Cardiac muscle cell (in vitro differentiated cells and primary cell): ENCODE data around the gene MAP1LC3B. TPM values are rescaled to one million over a fixed set of nuclear protein-coding genes. Genes with fewer than 3 reads are reported as not detected.

Source experiments
- DNase-seq, 2 donors: peaks; one replicate each; pipeline versions ENCODE4 v3.0.0 to v3.0.0-alpha.2; 2010 to 2017; ENCODE audit warnings: low read depth in 1 of 2, low spot score in 1 of 2
- H3K27ac ChIP-seq: fragments of 200-600 bp; sonication (generic); 2 replicates; pipeline ENCODE4 v1.5.1; 2016
- H3K27me3 ChIP-seq: fragments of 200-600 bp; sonication (generic); 2 replicates; pipeline ENCODE4 v1.6.0; 2016; ENCODE audit warnings: control low read depth
- H3K36me3 ChIP-seq: fragments of 200-600 bp; sonication (generic); 2 replicates; pipeline ENCODE4 v1.5.1; 2016; ENCODE audit warnings: control low read depth
- H3K4me1 ChIP-seq: fragments of 200-600 bp; sonication (generic); 2 replicates; pipeline ENCODE4 v1.8.1; 2017; ENCODE audit warnings: low read depth, mild to moderate bottlenecking, mixed run types
- H3K4me3 ChIP-seq: fragments of 200-600 bp; sonication (generic); 2 replicates; pipeline ENCODE4 v1.5.1; 2016; ENCODE audit warnings: mild to moderate bottlenecking
- H3K9me3 ChIP-seq: fragments of 200-600 bp; sonication (generic); 2 replicates; pipeline ENCODE4 v1.5.1; 2017; ENCODE audit warnings: low read depth, mild to moderate bottlenecking, control low read depth
- polyA plus RNA-seq: library from polyadenylated mRNA; unstranded; fragments of >200 nt; fragmentation: Nextera tagmentation; extraction: Ambion mirVana; gene quantifications from 2 replicates; pipeline ENCODE4 v1.2.1, GENCODE V29; 2016
- total RNA-seq: library from RNA; depleted of rRNA; stranded (reverse); fragments of >200 nt; gene quantifications from 2 replicates; pipeline ENCODE4 v1.2.3, GENCODE V29; 2016
- TF ChIP-seq, protein P1 (sequence below): IDR thresholded peaks from 2 replicates; pipeline ENCODE4 v1.5.1; 2012; ENCODE audit warnings: low read depth, mild to moderate bottlenecking, low read length

MAP1LC3B gene
- total and polyA plus RNA-seq, 2 experiments from 2014 or later: 37.7 to 164 TPM

DNA sequence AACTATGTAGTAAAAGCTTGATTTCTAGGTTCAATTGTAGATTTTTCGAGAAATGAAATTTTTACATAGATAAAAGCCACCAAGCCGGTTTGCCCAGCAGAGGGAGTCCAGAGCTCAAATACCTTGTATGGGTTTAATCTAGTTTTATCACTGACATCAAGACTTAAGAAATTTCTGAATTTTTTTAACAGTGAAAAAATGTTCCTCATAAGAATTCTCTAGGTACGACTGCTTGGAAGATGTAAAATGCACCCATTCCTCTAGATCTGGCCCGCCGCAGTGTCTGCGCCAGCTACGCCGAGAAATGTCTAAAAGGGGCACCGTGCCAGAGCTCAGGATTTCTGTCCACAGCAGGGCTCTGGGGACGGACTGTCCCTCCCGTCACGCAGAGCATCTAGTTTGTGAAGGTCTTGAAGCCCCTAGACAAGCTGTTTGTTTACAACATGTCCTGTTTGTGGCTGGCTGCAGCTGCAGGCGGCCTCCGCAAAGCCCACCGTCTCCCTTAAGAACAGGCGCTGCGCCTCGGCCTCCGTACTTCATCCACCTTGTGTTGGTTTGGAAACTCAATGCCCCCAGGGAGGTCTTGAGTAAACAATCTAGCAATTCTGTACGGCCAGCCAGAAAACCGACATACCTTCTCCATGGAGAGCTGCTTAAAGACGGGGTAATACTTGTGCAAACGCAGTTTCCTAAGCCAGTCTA is 24.8 kb downstream of the MAP1LC3B start:
- Histone ChIP-seq H3K27me3 (no peaks in the 10 kb centered on the region), H3K27ac (no peak overlapping the region), H3K4me3 (no peak overlapping the region), H3K36me3 (peaks cover 23% of the 10 kb centered on the region), H3K9me3 (no peaks in the 10 kb centered on the region), H3K4me1 (no peaks in the 10 kb centered on the region)
- TF ChIP-seq, protein P1, sequence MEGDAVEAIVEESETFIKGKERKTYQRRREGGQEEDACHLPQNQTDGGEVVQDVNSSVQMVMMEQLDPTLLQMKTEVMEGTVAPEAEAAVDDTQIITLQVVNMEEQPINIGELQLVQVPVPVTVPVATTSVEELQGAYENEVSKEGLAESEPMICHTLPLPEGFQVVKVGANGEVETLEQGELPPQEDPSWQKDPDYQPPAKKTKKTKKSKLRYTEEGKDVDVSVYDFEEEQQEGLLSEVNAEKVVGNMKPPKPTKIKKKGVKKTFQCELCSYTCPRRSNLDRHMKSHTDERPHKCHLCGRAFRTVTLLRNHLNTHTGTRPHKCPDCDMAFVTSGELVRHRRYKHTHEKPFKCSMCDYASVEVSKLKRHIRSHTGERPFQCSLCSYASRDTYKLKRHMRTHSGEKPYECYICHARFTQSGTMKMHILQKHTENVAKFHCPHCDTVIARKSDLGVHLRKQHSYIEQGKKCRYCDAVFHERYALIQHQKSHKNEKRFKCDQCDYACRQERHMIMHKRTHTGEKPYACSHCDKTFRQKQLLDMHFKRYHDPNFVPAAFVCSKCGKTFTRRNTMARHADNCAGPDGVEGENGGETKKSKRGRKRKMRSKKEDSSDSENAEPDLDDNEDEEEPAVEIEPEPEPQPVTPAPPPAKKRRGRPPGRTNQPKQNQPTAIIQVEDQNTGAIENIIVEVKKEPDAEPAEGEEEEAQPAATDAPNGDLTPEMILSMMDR: peak; percentile 79
- DNase-seq: peak in 1 of 2 donors; percentile 75

DNA sequence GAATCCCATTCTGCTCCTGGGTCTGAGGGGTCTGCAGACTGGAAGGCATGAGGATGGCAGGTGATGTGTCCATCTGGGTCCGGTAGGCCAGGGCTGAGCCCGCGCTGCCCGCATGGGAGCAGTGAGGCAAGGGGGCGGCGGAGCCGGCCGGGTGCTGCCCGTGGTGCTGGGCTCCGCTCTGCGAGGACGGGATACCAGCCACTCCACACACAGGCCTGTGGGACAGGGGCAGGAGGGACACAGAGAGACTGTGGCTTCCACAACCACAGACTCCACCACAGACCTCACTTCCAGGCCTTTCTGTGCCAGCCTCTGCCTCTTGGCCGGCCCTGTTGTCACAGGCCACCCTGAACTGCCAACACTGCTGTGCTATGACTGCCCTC is 25.4 kb downstream of the MAP1LC3B start:
- Histone ChIP-seq H3K4me3 (no peak overlapping the region), H3K36me3 (peaks cover 25% of the 10 kb centered on the region), H3K4me1 (no peaks in the 10 kb centered on the region), H3K27ac (no peak overlapping the region), H3K27me3 (no peaks in the 10 kb centered on the region), H3K9me3 (no peaks in the 10 kb centered on the region)
- TF ChIP-seq, protein P1: no peak
- no peak for DNase-seq

DNA sequence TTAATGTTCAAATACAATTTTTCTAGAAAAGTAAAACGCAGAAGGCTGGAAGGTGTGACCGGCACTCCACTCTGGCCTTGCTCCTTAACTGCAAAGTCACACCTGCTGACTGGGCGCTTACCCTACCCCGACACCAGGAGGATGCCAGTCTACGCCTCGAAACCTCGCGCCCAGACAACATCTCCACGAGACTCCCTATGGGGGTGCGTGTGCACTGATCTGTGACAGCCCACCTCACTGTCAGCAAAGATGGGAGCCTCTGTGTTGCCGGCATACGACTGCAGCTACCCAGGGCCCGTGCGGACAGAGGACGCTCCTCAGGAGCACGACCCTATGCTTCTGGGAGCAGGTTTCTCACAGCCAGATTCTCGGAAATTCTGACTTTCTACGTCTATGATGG is 26.1 kb downstream of the MAP1LC3B start:
- no peak for DNase-seq
- Histone ChIP-seq H3K4me1 (no peaks in the 10 kb centered on the region), H3K27me3 (no peaks in the 10 kb centered on the region), H3K4me3 (no peak overlapping the region), H3K27ac (no peak overlapping the region), H3K36me3 (peaks cover 23% of the 10 kb centered on the region), H3K9me3 (no peaks in the 10 kb centered on the region)
- TF ChIP-seq, protein P1: no peak

DNA sequence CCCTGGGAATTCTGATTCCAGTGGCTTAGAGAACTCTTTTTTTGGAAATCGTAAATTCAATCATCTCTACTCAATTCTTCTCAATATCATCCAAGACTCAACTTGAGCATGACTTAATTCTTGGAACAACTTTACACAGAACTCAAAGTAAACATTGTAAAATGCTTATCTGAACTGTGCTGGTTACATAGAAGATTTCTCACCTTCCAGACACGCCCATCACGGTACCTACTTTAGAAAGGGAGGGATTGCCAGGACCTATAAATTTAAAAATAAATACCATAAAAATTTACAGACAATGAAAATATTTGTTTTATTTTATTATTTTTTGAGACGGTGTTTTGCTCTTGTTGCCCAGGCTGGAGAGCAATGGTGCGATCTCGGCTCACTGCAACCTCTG is 26.5 kb downstream of the MAP1LC3B start:
- Histone ChIP-seq H3K4me1 (no peaks in the 10 kb centered on the region), H3K4me3 (no peak overlapping the region), H3K9me3 (no peaks in the 10 kb centered on the region), H3K27ac (no peak overlapping the region), H3K36me3 (peaks cover 27% of the 10 kb centered on the region), H3K27me3 (no peaks in the 10 kb centered on the region)
- TF ChIP-seq, protein P1: no peak
- DNase-seq: no peak

DNA sequence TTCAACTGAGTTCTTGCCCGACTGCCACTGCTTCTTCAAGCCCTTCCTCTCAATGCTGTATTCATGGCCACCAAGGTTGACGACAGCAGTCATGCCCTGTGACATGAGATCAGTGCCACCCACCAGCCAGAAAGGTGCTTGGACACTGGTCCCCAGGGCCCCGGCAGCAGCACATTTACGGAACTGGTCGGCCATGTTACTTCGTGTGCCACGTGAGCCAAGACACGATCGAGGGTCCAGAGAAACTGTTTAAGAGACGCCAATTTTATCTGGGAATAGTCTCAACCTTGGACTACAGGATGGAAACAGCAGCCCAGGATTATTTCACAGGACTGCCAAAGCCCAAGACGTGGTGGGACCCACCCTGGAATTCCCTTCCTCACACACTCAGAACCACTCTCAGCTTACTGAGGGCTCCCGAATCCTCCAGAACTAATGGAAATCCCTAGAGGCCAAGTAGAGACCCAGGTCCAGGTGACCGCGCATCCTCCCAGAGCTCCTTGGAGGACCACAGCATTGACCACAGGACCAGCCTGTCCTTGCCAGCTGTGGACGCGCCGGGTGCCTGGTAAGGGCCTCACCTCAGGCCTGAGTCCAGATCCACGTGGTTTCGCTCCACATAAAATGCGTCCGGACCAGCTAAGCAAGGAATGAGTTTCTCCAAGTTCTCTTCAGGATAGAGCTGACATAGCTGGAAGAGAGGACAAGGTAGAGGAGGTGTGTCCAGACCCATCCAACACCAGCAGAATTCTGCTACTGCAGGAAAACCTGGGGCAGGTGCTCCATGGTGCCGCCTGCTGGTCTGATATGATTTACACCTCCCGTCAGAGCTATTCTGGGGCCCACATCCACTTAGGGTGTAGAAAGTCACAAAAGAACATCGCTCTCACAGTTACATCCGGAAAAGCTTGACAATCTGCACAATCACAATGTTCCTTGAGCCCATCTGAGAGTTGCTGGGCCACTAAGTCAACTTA is 28.2 kb downstream of the MAP1LC3B start:
- TF ChIP-seq, protein P1: no peak
- Histone ChIP-seq H3K27me3 (no peaks in the 10 kb centered on the region), H3K4me3 (no peak overlapping the region), H3K27ac (no peak overlapping the region), H3K9me3 (no peaks in the 10 kb centered on the region), H3K4me1 (no peaks in the 10 kb centered on the region), H3K36me3 (peaks cover 24% of the 10 kb centered on the region)
- no peak for DNase-seq
